HTR-8/SVneo (cell line): Measurements from ENCODE around the gene FYB1.
"Not testable (repeated sequence)": the region's sequence is repeated elsewhere in the genome, so short reads cannot be mapped to it uniquely, and the experiment has no call there.

Experiments
- DNase-seq: peaks from one replicate; pipeline ENCODE4 v3.0.0; 2011; ENCODE audit warnings: low spot score, mixed read lengths; ENCODE audit not compliant: insufficient read length
- FAIRE-seq: peaks from 2 replicates; lab custom pipeline; 2011; peaks lifted over from hg19 to GRCh38; lab: Jason Lieb, UNC

The FYB1 gene

GRCh38 chr5:39190311-39191102, 28.9 kb downstream of the FYB1 start:
- no peak for FAIRE-seq
- DNase-seq = no peak

- DNase-seq = no peak
- no peak for FAIRE-seq
These were observed 29.9 kb downstream of the FYB1 start for GRCh38 chr5:39189292-39189955.

GRCh38 chr5:39187831-39188731, 31.3 kb downstream of the FYB1 start:
- FAIRE-seq = no peak

GRCh38 chr5:39186722-39187539, 32.4 kb downstream of the FYB1 start:
- DNase-seq = no peak
- FAIRE-seq = no peak

More at GRCh38 chr5:39187831-39188731, 31.3 kb downstream of the FYB1 start:
- no peak for DNase-seq

- peak; percentile 48 for FAIRE-seq
These were observed 33.1 kb downstream of the FYB1 start for GRCh38 chr5:39186289-39186688.

GRCh38 chr5:39185761-39186160, 33.6 kb downstream of the FYB1 start:
- FAIRE-seq (peak; percentile 79), DNase-seq (no peak)

More at GRCh38 chr5:39186289-39186688, 33.1 kb downstream of the FYB1 start:
- DNase-seq = no peak

GRCh38 chr5:39179561-39179960, 39.8 kb downstream of the FYB1 start:
- not testable (repeated sequence) for DNase-seq, FAIRE-seq

GRCh38 chr5:39178861-39179260, 40.5 kb downstream of the FYB1 start:
- DNase-seq = no peak
- no peak for FAIRE-seq

GRCh38 chr5:39178171-39178570, 41.2 kb downstream of the FYB1 start:
- no peak for DNase-seq
- FAIRE-seq = peak; percentile 38

GRCh38 chr5:39177631-39177964, 41.8 kb downstream of the FYB1 start:
- DNase-seq = no peak
- no peak for FAIRE-seq

- no peak for DNase-seq
- no peak for FAIRE-seq
These were observed 42.4 kb downstream of the FYB1 start for GRCh38 chr5:39176759-39177630.

GRCh38 chr5:39175273-39175955, 43.9 kb downstream of the FYB1 start:
- DNase-seq = no peak
- FAIRE-seq = no peak

GRCh38 chr5:39173069-39173468, 46.3 kb downstream of the FYB1 start:
- no peak for FAIRE-seq
- DNase-seq = no peak

- DNase-seq = no peak
- FAIRE-seq = no peak
These were observed 46.8 kb downstream of the FYB1 start for GRCh38 chr5:39172593-39172992.

- no peak for DNase-seq
- no peak for FAIRE-seq
These were observed 47.7 kb downstream of the FYB1 start for GRCh38 chr5:39171647-39172046.

- FAIRE-seq = no peak
- DNase-seq = no peak
These were observed 50.3 kb downstream of the FYB1 start for GRCh38 chr5:39169081-39169480.

- DNase-seq (no peak), FAIRE-seq (no peak)
These were observed 51.4 kb downstream of the FYB1 start for GRCh38 chr5:39167972-39168342.

- DNase-seq (no peak), FAIRE-seq (peak; percentile 42)
These were observed 52.0 kb downstream of the FYB1 start for GRCh38 chr5:39167141-39167971.
